B cell (primary cell): ENCODE measurements around the gene PARD6A. TPM values are rescaled to one million over a fixed set of nuclear protein-coding genes. Genes with fewer than 3 reads are reported as not detected.

Source experiments
- ATAC-seq: fragments of 200-7000 bp; cut with Tn5 transposase; one replicate; pipeline ENCODE4 v1.10.0; 2021; ENCODE audit warnings: low read depth, mild to moderate bottlenecking, moderate number of reproducible peaks, moderate library complexity
- CTCF ChIA-PET: fragments of 350-600 bp; sonication (Branson Sonifier 250); formaldehyde crosslinking; loops from one replicate; lab custom pipeline; 2021; ENCODE audit warnings: antibody characterized with exemption, inconsistent platforms; lab: Charles Lee
- POLR2A ChIA-PET: fragments of 350-600 bp; sonication (Branson Sonifier 250); formaldehyde crosslinking; loops from one replicate; lab custom pipeline; 2021; ENCODE audit warnings: antibody characterized with exemption; lab: Charles Lee
- DNase-seq: peaks from one replicate; pipeline ENCODE4 v3.0.0; 2013
- H2AFZ ChIP-seq: 2 replicates; pipeline ENCODE4 v1.6.1; 2012; ENCODE audit warnings: mild to moderate bottlenecking, low read depth, low read length; ENCODE audit not compliant: insufficient read depth, poor library complexity, severe bottlenecking
- H3K27ac ChIP-seq, 2 donors: 1 replicate in 1 of 2; 2 replicates in 1 of 2; pipeline ENCODE4 v1.5.1; 2012 to 2013; ENCODE audit warnings: low read length in 2 of 2, mild to moderate bottlenecking in 2 of 2, moderate library complexity in 1 of 2
- H3K27me3 ChIP-seq, 4 experiments: fragments of 200-600 bp in 1 of 4; sonication (generic) in 1 of 4; replicated peaks in 1 of 4; 1 replicate in 2 of 4; 2 replicates in 2 of 4; pipeline versions ENCODE4 v1.6.1 to v1.7.0; 2013 to 2016; ENCODE audit warnings: low read length in 3 of 4, mild to moderate bottlenecking in 2 of 4, mixed read lengths in 1 of 4, moderate library complexity in 1 of 4; ENCODE audit not compliant: insufficient read depth in 4 of 4, control insufficient read depth in 3 of 4; ENCODE audit errors: control extremely low read depth in 1 of 4
- H3K36me3 ChIP-seq, 2 experiments: replicated peaks in 1 of 2; 1 replicate in 1 of 2; 2 replicates in 1 of 2; pipeline versions ENCODE4 v1.6.1 to v1.7.1; 2013; ENCODE audit warnings: low read length in 1 of 2; ENCODE audit not compliant: insufficient read depth in 2 of 2, control insufficient read depth in 1 of 2; ENCODE audit errors: control extremely low read depth in 1 of 2, extremely low read depth in 1 of 2
- H3K4me1 ChIP-seq, 2 donors: fragments of 200-600 bp in 1 of 2; sonication (generic) in 1 of 2; 1 replicate in 1 of 2; 2 replicates in 1 of 2; pipeline versions ENCODE4 v1.5.1 to v1.6.1; 2013 to 2017; ENCODE audit warnings: low read length in 2 of 2; ENCODE audit not compliant: control insufficient read depth in 2 of 2, insufficient read depth in 2 of 2
- H3K4me2 ChIP-seq: replicated peaks from 2 replicates; pipeline ENCODE3; 2012; ENCODE audit warnings: mild to moderate bottlenecking, low read depth, low read length; ENCODE audit not compliant: poor library complexity, severe bottlenecking
- H3K4me3 ChIP-seq, 5 experiments: fragments of 200-600 bp in 1 of 5; sonication (generic) in 1 of 5; 1 replicate in 3 of 5; 2 replicates in 2 of 5; pipeline versions ENCODE4 v1.5.1 to v1.7.0; 2011 to 2016; ENCODE audit warnings: low read length in 4 of 5, mild to moderate bottlenecking in 4 of 5, low read depth in 2 of 5, control low read depth in 1 of 5, moderate library complexity in 1 of 5; ENCODE audit not compliant: insufficient read depth in 1 of 5; ENCODE audit errors: control extremely low read depth in 1 of 5, extremely low read depth in 1 of 5
- H3K79me2 ChIP-seq: fragments of 200-600 bp; sonication (generic); one replicate; pipeline ENCODE4 v1.6.0; 2016; ENCODE audit warnings: low read length; ENCODE audit not compliant: control insufficient read depth, insufficient read depth
- H3K9ac ChIP-seq: fragments of 200-600 bp; sonication (generic); 2 replicates; pipeline ENCODE4 v1.6.1; 2017; ENCODE audit warnings: mild to moderate bottlenecking, low read length, moderate library complexity
- H3K9me3 ChIP-seq, 3 donors: one replicate each; pipeline versions ENCODE4 v1.6.1 to v1.7.1; 2013; ENCODE audit warnings: low read length in 2 of 3; ENCODE audit not compliant: control insufficient read depth in 2 of 3, insufficient read depth in 1 of 3; ENCODE audit errors: control extremely low read depth in 1 of 3
- H4K20me1 ChIP-seq: 2 replicates; pipeline ENCODE4 v1.6.0; 2012; ENCODE audit warnings: mild to moderate bottlenecking, low read length; ENCODE audit not compliant: insufficient read depth, control insufficient read depth, poor library complexity, severe bottlenecking
- H3K27ac Mint-ChIP-seq: one replicate; pipeline ENCODE4 v1.8.0; 2021; ENCODE audit warnings: mixed read lengths
- H3K27me3 Mint-ChIP-seq: one replicate; pipeline ENCODE4 v1.8.0; 2021; ENCODE audit warnings: mixed read lengths
- H3K4me1 Mint-ChIP-seq: one replicate; pipeline ENCODE4 v1.8.0; 2021; ENCODE audit warnings: mixed read lengths
- H3K4me3 Mint-ChIP-seq: one replicate; pipeline ENCODE4 v1.8.0; 2021; ENCODE audit warnings: mixed read lengths
- H3K9me3 Mint-ChIP-seq: one replicate; pipeline ENCODE4 v1.8.0; 2022; ENCODE audit warnings: mixed read lengths; ENCODE audit not compliant: insufficient read depth
- EZH2 ChIP-seq: IDR thresholded peaks from 2 replicates; pipeline ENCODE4 v1.6.1; 2012; ENCODE audit warnings: borderline replicate concordance, low read depth, mild to moderate bottlenecking, moderate library complexity, low read length; ENCODE audit not compliant: insufficient read depth, poor library complexity, severe bottlenecking
- WGBS: methylation state at CpG from one replicate; pipeline ENCODE4 v1.1.5; 2013; ENCODE audit warnings: missing lambda C conversion rate; ENCODE audit not compliant: insufficient coverage; 5-methylcytosine and 5-hydroxymethylcytosine counted together
- intact Hi-C: fragments of 100-400 bp; cut with micrococcal nuclease; formaldehyde crosslinking; loops from one replicate; pipeline ENCODE4 v1.10.0; 2022
- polyA plus RNA-seq: library from polyadenylated mRNA; depleted of rRNA; stranded (reverse); fragments of >200 nt; gene quantifications from 2 replicates; pipeline ENCODE4 v1.2.3, GENCODE V29; 2012
- total RNA-seq, 2 donors: library from RNA; stranded (reverse); fragments of 120-200 nt in 1 of 2; gene quantifications; 1 replicate in 1 of 2; 2 replicates in 1 of 2; pipeline versions ENCODE4 v1.2.3 to v1.2.4, GENCODE V29; 2013 to 2022
- TF ChIP-seq, protein P1 (sequence below): fragments of 200-600 bp; IDR thresholded peaks from one replicate; pipeline ENCODE4 v1.8.0; 2022; ENCODE audit warnings: antibody characterized with exemption, mild to moderate bottlenecking

PARD6A gene
- total and polyA plus RNA-seq, 2 donors (not counting 1 experiment from before 2014, with no cell fraction given), result 14.8 to 15.9 TPM

DNA sequence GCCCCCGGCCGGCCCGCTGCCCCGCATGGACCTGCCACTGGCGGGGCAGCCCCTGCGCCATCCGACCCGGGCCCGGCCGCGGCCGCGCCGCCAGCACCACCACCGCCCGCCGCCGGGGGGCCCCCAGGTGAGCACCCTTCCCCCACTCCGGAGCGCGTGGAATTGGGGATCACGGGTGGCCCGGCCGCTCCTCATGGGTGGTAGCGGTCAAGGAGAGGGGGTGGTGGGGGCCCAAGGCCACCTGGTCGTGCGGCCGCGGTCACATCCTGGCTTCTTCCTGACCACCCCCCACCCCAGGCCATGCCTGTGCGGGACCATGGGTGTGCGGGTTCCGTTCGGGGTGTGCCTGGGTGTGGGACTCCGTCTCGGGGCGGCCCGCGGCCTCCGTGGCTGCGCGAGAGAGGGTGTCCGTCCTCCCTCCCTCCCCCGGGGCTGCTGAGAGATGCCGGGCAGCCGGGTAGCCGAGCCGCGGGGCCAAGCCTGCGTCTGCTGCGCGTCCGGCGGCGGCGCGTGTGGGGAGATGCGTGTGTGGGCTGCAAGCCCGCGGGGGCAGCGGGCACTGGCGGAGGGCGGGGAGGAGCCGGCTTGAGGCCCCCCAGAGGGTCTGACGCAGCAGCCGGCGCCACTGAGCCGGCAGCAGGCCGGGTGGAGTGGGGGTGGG lies 7.5 kb upstream of the PARD6A start:
- Mint-ChIP-seq H3K27me3 (no peaks in the 10 kb centered on the region), H3K4me3 (no peak overlapping the region), H3K9me3 (no peaks in the 10 kb centered on the region), H3K27ac (no peak overlapping the region), H3K4me1 (peaks cover 11% of the 10 kb centered on the region)
- no peak for TF ChIP-seq EZH2
- TF ChIP-seq, protein P1, sequence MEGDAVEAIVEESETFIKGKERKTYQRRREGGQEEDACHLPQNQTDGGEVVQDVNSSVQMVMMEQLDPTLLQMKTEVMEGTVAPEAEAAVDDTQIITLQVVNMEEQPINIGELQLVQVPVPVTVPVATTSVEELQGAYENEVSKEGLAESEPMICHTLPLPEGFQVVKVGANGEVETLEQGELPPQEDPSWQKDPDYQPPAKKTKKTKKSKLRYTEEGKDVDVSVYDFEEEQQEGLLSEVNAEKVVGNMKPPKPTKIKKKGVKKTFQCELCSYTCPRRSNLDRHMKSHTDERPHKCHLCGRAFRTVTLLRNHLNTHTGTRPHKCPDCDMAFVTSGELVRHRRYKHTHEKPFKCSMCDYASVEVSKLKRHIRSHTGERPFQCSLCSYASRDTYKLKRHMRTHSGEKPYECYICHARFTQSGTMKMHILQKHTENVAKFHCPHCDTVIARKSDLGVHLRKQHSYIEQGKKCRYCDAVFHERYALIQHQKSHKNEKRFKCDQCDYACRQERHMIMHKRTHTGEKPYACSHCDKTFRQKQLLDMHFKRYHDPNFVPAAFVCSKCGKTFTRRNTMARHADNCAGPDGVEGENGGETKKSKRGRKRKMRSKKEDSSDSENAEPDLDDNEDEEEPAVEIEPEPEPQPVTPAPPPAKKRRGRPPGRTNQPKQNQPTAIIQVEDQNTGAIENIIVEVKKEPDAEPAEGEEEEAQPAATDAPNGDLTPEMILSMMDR, result no peak
- H3K36me3 ChIP-seq, result peaks cover 0 to 76% of the 10 kb centered on the region in 2 experiments
- H3K4me2 ChIP-seq, result no peak overlapping the region
- H3K4me1 ChIP-seq, result no peaks in the 10 kb centered on the region
- ATAC-seq (no peak), DNase-seq (no peak)
- no peak overlapping the region for H2AFZ ChIP-seq
- no peak overlapping the region for H3K27ac ChIP-seq
- no peak overlapping the region for H3K4me3 ChIP-seq
- intact Hi-C loops, result no loop called here
- H3K27me3 ChIP-seq, result no peaks in the 10 kb centered on the region
- peaks cover 20% of the 10 kb centered on the region for H3K79me2 ChIP-seq
- H3K9ac ChIP-seq, result no peak overlapping the region
- peaks cover 45% of the 10 kb centered on the region for H4K20me1 ChIP-seq
- ChIA-PET CTCF (interaction anchor here (1.5 to 1.8 kb wide), 2 partner anchors 106 to 132 kb away, joined by 3 to 5 read pairs; no protein-coding TSS in a partner anchor), POLR2A (no interaction called here)
- WGBS, result 91% methylated on average over 56 of the region's 68 CpGs
- H3K9me3 ChIP-seq, result no peaks in the 10 kb centered on the region

DNA sequence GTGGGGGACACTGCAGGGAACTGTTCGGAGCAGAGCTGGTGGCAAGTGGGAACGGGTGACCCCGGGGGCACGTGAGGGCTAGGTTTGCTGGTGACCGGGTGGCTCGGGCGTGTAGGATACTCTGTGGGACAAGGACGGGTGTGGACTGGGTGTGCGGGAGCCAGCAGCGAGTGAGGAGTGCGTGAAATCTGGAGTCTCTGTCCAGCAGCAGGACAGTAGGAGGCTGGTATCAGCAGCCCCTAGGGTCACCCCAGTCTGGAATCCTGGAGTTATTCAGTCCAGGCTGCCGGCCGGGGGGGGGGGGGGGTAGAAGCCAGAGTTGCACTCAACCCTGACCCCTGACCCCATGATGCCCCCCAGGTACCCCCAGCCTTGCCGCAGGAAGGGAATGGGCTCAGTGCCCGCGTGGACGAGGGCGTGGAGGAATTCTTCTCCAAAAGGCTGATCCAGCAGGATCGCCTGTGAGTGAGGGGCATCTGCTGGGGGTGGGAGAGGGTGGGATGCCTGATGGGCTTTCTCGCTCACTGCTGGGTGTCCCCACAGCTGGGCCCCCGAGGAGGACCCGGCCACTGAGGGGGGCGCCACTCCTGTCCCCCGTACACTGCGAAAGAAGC lies 6.9 kb upstream of the PARD6A start:
- Mint-ChIP-seq H3K4me3 (no peak overlapping the region), H3K9me3 (no peaks in the 10 kb centered on the region), H3K27me3 (no peaks in the 10 kb centered on the region), H3K27ac (no peak overlapping the region), H3K4me1 (peaks cover 17% of the 10 kb centered on the region)
- Histone ChIP-seq H3K79me2 (peaks cover 18% of the 10 kb centered on the region), H3K27ac (no peak overlapping the region), H3K4me3 (no peak overlapping the region), H3K4me2 (no peak overlapping the region), H2AFZ (no peak overlapping the region), H3K9me3 (no peaks in the 10 kb centered on the region), H3K36me3 (peaks cover 0 to 73% of the 10 kb centered on the region in 2 experiments), H3K9ac (no peak overlapping the region), H3K27me3 (no peaks in the 10 kb centered on the region), H3K4me1 (peaks cover 2 to 5% of the 10 kb centered on the region in 2 donors), H4K20me1 (peaks cover 42% of the 10 kb centered on the region)
- ChIA-PET CTCF (no interaction called here), POLR2A (interaction anchor here (0.6 kb wide), 1 partner anchor 138 kb away, joined by 9 read pairs; no protein-coding TSS in a partner anchor)
- intact Hi-C loops, result no loop called here
- 95% methylated on average over 22 of the region's 25 CpGs for WGBS
- DNase-seq (no peak), ATAC-seq (no peak)
- TF ChIP-seq EZH2, result no peak
- TF ChIP-seq, protein P1, result no peak
